Cardiac muscle cell (in vitro differentiated cells and primary cell): ENCODE data around the gene DLGAP1. TPM values are rescaled to one million over a fixed set of nuclear protein-coding genes. Genes with fewer than 3 reads are reported as not detected.

Experiments used
- DNase-seq, 2 donors: peaks; one replicate each; pipeline versions ENCODE4 v3.0.0 to v3.0.0-alpha.2; 2010 to 2017; ENCODE audit warnings: low read depth in 1 of 2, low spot score in 1 of 2
- H3K27ac ChIP-seq: fragments of 200-600 bp; sonication (generic); 2 replicates; pipeline ENCODE4 v1.5.1; 2016
- H3K27me3 ChIP-seq: fragments of 200-600 bp; sonication (generic); 2 replicates; pipeline ENCODE4 v1.6.0; 2016; ENCODE audit warnings: control low read depth
- H3K36me3 ChIP-seq: fragments of 200-600 bp; sonication (generic); 2 replicates; pipeline ENCODE4 v1.5.1; 2016; ENCODE audit warnings: control low read depth
- H3K4me1 ChIP-seq: fragments of 200-600 bp; sonication (generic); 2 replicates; pipeline ENCODE4 v1.8.1; 2017; ENCODE audit warnings: low read depth, mild to moderate bottlenecking, mixed run types
- H3K4me3 ChIP-seq: fragments of 200-600 bp; sonication (generic); 2 replicates; pipeline ENCODE4 v1.5.1; 2016; ENCODE audit warnings: mild to moderate bottlenecking
- H3K9me3 ChIP-seq: fragments of 200-600 bp; sonication (generic); 2 replicates; pipeline ENCODE4 v1.5.1; 2017; ENCODE audit warnings: low read depth, mild to moderate bottlenecking, control low read depth
- CTCF ChIP-seq: IDR thresholded peaks from 2 replicates; pipeline ENCODE4 v1.5.1; 2012; ENCODE audit warnings: low read depth, mild to moderate bottlenecking, low read length
- polyA plus RNA-seq: library from polyadenylated mRNA; unstranded; fragments of >200 nt; fragmentation: Nextera tagmentation; extraction: Ambion mirVana; gene quantifications from 2 replicates; pipeline ENCODE4 v1.2.1, GENCODE V29; 2016
- total RNA-seq: library from RNA; depleted of rRNA; stranded (reverse); fragments of >200 nt; gene quantifications from 2 replicates; pipeline ENCODE4 v1.2.3, GENCODE V29; 2016

Gene DLGAP1
- total and polyA plus RNA-seq, 2 experiments from 2014 or later: 2.5 to 7.9 TPM

GRCh38 chr18:3577281-3577855 lies 877.7 kb downstream of the DLGAP1 start:
- no peaks in the 10 kb centered on the region for H3K36me3 ChIP-seq
- TF ChIP-seq CTCF: no peak
- no peaks in the 10 kb centered on the region for H3K27me3 ChIP-seq
- H3K27ac ChIP-seq: no peak overlapping the region
- no peak for DNase-seq
- H3K4me3 ChIP-seq: no peak overlapping the region
- H3K9me3 ChIP-seq: no peaks in the 10 kb centered on the region
- H3K4me1 ChIP-seq: peaks cover 3% of the 10 kb centered on the region

GRCh38 chr18:3572761-3573160 lies 882.3 kb downstream of the DLGAP1 start:
- Histone ChIP-seq H3K4me3 (no peak overlapping the region), H3K36me3 (no peaks in the 10 kb centered on the region), H3K27ac (no peak overlapping the region), H3K27me3 (no peaks in the 10 kb centered on the region), H3K4me1 (no peaks in the 10 kb centered on the region), H3K9me3 (no peaks in the 10 kb centered on the region)
- no peak for DNase-seq
- TF ChIP-seq CTCF: no peak

GRCh38 chr18:3566851-3567250 lies 888.3 kb downstream of the DLGAP1 start:
- Histone ChIP-seq H3K27ac (no peak overlapping the region), H3K9me3 (no peaks in the 10 kb centered on the region), H3K4me3 (no peak overlapping the region), H3K27me3 (no peaks in the 10 kb centered on the region), H3K4me1 (no peaks in the 10 kb centered on the region), H3K36me3 (no peaks in the 10 kb centered on the region)
- no peak for TF ChIP-seq CTCF
- no peak for DNase-seq

- Histone ChIP-seq H3K4me1 (no peaks in the 10 kb centered on the region), H3K27me3 (no peaks in the 10 kb centered on the region), H3K27ac (no peak overlapping the region), H3K9me3 (no peaks in the 10 kb centered on the region), H3K4me3 (no peak overlapping the region), H3K36me3 (no peaks in the 10 kb centered on the region)
- DNase-seq: no peak
- no peak for TF ChIP-seq CTCF
Measured at GRCh38 chr18:3560755-3561154, 894.4 kb downstream of the DLGAP1 start.

- no peak for TF ChIP-seq CTCF
- Histone ChIP-seq H3K27ac (no peak overlapping the region), H3K9me3 (no peaks in the 10 kb centered on the region), H3K27me3 (no peaks in the 10 kb centered on the region), H3K4me3 (no peak overlapping the region), H3K4me1 (no peaks in the 10 kb centered on the region), H3K36me3 (no peaks in the 10 kb centered on the region)
- no peak for DNase-seq
Measured at GRCh38 chr18:3554811-3555427, 900.2 kb downstream of the DLGAP1 start.
